Esophagus muscularis mucosa (tissue), 3 donors: ENCODE results near the gene PRR14.

Source experiments
- POLR2AphosphoS5 ChIP-seq, 2 donors: sonication (generic); formaldehyde crosslinking; IDR thresholded peaks; one replicate each; pipeline ENCODE4 v1.6.1; 2017; ENCODE audit warnings: antibody characterized with exemption in 2 of 2
- TF ChIP-seq, protein P1 (sequence below), 3 experiments: fragments of 200-600 bp in 2 of 3; fragments of 450-650 bp in 1 of 3; sonication (generic) in 2 of 3; IDR thresholded peaks; one replicate each; pipeline ENCODE4 v1.5.1; 2017 to 2019; ENCODE audit warnings: antibody characterized with exemption in 3 of 3, mild to moderate bottlenecking in 2 of 3, moderate library complexity in 1 of 3

DNA sequence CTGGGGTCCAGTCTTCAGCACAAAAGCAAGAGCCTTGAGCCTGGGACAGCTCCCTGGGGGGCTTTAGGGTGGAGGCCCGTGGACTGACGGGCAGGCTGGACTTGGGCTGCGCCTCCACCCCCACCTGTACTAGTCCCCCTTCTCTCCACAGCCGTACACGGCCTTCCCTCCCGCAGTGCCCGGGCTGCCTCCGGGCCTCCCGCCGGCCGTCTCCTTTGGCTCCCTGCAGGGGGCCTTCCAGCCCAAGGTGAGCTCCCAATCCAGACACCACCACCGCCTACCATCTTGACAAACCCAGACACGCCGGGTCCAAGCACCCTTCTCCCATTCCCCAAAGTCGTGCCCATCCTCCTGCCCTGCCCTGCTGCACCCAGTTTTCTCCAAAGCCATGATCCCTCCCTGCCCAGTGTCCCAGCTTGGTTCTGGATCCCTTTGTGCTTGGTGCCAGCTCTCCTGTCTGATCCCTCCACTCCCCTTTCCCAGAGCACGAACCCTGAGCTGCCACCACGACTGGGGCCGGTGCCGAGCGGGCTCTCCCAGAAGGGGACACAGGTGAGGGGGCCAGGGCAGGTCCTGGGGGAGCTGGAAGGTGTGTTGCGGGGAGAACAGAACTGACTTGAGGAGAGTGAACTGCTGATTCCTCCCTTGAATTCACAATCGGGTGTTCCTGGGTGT is 14.5 kb downstream of the PRR14 start:
- TF ChIP-seq, protein P1, sequence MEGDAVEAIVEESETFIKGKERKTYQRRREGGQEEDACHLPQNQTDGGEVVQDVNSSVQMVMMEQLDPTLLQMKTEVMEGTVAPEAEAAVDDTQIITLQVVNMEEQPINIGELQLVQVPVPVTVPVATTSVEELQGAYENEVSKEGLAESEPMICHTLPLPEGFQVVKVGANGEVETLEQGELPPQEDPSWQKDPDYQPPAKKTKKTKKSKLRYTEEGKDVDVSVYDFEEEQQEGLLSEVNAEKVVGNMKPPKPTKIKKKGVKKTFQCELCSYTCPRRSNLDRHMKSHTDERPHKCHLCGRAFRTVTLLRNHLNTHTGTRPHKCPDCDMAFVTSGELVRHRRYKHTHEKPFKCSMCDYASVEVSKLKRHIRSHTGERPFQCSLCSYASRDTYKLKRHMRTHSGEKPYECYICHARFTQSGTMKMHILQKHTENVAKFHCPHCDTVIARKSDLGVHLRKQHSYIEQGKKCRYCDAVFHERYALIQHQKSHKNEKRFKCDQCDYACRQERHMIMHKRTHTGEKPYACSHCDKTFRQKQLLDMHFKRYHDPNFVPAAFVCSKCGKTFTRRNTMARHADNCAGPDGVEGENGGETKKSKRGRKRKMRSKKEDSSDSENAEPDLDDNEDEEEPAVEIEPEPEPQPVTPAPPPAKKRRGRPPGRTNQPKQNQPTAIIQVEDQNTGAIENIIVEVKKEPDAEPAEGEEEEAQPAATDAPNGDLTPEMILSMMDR (IDR thresholded peaks at IDR 0.05): no peak
- no peak for TF ChIP-seq POLR2AphosphoS5 (IDR thresholded peaks at IDR 0.05)
